NCI-H128 (cell line): ENCODE data around the gene CACNA1D.
"Not testable (repeated sequence)": the region's sequence is repeated elsewhere in the genome, so short reads cannot be mapped to it uniquely, and the experiment has no call there.

ENCODE experiments used
- DNase-seq: peaks from one replicate; lab custom pipeline; 2025; ENCODE audit not compliant: unreplicated experiment; lab: John Stamatoyannopoulos, UW

The CACNA1D gene

DNA sequence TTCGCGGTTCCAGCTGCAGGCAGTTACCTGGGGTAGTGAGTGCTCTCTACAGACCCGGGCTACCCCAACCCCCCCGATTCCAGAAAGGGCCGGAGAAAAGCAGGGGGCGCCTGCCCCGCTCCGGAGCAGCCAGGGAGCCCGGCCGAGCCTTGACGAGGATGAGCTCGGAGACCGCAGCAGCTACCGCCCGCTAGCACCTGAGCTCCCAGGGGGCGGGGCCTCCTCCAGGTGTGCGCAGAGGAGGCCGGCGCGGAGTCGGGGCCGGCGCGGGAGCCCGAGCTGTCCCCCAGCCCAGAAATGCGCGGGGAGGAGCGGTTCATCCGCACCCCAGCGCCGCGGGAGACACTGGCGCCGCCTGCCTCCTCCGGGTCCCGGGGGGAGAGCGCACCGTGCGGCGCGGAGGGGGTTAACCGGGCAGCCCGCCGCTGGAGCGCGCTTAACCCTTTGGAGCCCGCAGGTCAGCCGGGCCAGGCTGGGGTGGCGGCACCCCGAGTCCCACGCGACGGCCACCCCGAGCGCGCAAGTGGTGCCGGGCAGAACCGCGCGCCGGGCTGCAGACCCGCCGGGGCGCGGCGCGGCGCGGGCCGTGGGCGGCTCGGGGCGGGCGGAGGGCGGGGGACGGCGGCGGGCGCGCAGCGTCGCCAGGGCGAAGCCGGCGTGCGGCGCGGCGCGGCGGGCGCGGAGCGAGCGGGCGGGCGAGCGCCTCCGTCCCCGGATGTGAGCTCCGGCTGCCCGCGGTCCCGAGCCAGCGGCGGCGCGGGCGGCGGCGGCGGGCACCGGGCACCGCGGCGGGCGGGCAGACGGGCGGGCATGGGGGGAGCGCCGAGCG, at the start of gene CACNA1D:
Gene CACNA1D, plus strand, starts transcription at position 649 of the 829 bp plus-strand sequence. CDS start 556 bp downstream, outside the sequence.
- no peak for DNase-seq

- DNase-seq: no peak
Observed at GRCh38 chr3:53457068-53457467, 37.3 kb upstream of the CACNA1D start.

GRCh38 chr3:53460326-53460725, 34.1 kb upstream of the CACNA1D start:
- DNase-seq: no peak

DNA sequence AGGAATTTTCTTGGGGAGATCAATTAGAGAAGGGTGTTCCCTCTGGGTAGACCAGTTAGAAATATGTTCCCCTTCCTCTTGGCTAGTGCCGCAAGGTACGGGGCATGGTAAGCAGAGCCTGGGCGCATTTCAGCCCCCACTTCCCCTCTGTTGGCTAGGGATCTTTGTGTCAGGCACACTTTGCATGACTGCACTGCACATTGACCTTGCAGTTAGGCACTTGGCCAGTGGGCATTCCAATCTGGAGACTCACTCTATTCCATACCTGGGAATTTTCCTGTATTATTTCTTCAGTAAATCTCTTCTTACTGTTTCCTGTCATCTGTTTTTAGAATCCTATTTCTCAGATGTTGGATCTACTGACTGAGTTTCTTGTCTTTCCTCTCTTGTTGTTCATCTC, 30.0 kb upstream of the CACNA1D start:
- no peak for DNase-seq

GRCh38 chr3:53469758-53470157, 24.7 kb upstream of the CACNA1D start:
- not testable (repeated sequence) for DNase-seq

- no peak for DNase-seq
Observed at GRCh38 chr3:53473422-53473821, 21.0 kb upstream of the CACNA1D start.

DNA sequence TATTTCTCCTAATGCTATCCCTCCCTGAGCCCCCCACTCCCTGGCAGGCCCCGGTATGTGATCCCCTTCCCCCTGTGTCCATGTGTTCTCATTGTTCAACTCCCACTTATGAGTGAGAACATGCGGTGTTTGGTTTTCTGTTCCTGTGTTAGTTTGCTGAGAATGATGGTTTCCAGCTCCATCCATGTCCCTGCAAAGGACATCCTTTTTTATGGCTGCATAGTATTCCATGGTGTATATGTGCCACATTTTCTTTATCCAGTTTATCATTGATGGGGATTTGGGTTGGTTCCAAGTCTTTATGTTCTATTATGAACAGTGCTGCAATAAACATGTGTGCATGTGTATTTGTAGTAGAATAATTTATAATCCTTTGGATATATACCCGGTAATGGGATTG, 18.0 kb upstream of the CACNA1D start:
- not testable (repeated sequence) for DNase-seq

DNA sequence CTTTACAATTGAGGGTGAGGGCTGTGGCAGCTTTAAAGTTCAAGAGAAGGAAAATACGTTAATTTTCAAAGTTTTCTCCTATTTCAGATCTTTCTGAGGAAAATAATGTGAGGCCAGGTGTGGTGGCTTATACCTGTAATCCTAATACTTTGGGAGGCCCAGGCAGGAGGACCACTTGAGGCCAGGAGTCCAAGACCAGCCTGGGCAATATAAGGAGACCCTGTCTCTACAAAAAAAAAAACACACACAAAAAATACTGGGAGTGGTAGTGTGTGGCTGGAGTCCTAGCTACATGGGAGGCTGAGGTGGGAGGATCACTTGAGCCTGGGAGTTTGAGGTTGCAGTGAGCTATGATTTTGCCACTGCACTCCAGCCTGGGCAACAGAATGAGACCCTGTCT, 16.7 kb upstream of the CACNA1D start:
- not testable (repeated sequence) for DNase-seq

DNA sequence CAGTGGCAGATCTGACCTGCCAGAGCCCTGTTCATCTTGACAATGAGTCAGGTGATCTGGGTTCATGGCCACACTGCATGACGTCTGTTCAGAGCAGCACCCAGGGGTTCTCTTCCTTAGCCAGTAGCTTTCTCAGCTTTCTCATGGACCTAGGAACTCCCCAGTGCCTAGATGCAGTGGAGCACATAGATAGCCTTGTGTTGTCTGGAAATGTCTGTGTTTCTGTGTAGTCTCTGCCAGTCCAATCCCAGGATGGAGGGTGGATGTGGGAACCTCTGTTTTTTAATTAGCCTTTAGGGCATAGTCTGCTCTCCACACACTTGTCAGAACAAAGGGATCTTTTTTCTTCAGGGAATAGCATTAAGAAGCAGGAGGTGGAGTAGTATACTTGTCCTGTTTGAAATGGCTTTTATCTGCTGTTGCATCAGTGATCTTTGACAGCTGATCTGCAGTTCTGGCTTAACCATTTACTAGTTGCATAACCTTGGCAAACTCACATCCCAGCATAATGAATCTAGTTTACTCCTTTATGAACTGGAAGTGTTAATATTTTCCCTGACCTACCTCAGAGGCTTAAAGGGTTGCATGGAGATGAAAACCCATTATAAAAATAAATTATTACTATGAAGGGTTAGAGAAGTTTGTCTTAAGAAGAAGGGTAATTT, 16.1 kb upstream of the CACNA1D start:
- DNase-seq: no peak

DNA sequence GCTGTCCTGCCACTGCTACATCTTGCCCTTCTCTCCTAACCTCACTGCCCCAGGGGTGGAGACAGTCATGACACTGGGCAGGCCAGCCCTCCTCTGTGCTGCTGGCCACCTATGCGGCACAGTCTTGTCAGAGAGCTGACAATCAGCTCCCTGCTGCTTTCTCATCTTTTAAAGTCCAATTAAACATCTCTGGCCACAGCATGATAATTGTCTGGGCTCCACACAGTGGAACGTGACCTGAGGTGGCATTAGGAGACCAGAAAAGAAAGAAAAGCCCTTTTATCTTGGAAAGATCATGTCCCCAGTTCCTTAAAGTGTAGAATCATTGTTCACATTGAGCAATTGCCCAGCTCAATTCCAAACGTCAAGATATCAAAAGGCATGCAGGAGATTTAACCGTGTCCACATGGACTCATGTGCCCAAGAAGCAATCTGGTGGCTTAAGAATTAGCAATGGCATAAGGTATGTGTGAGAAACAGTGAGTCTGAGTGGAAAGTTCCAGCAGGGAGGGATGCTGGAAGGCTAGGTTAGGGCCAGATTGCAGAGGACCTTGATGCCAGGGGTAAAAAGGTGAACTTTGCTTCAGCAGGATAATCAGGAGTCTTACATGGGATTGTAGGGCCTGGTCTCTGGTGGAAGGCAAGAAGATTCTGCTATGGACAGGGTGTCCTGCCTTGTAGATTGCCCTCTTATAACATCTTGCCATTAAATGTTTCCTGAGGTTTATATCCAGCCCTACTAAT, 15.3 kb upstream of the CACNA1D start:
- no peak for DNase-seq

DNA sequence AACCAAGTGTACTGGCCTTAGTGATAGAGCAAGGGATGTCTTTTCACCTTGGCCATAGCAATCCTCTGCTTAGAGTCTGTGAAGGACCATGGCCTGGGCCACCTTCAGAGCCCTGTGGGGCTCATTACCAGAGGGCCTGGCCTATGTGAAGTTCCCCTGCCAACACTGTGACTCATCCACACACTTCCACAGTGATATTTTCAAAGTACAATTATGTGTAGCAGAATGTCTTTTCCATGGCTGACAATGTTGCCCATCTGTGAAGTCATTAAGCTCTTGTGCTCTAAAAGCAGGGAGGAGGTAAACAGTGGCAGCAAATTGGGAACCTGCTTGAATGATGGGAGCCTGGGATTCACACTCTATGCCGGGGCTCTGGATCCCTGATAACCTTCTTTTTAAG, 12.2 kb upstream of the CACNA1D start:
- no peak for DNase-seq

DNA sequence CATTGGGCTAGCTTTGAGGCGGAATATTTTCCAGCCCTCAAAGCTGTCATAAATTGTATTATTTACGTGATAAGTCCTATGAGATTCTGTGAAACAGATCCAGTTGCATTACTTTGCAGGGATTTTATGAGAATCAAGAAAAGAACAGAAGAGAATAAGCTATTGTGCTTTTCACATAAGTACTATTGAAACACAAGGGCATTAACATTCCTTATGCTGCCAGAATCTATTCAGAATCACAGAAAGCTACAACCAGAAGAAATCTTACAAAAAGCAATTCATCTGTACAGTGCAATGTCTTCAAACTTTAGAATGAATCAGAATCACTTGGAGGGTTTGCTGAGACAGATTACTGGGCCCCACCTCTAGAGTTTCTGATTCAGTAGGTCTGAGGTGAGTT, 10.6 kb upstream of the CACNA1D start:
- no peak for DNase-seq

- DNase-seq: no peak
Observed at GRCh38 chr3:53484984-53485383, 9.4 kb upstream of the CACNA1D start.

GRCh38 chr3:53485675-53486403, 8.6 kb upstream of the CACNA1D start:
- DNase-seq: no peak

GRCh38 chr3:53486961-53487654, 7.3 kb upstream of the CACNA1D start:
- no peak for DNase-seq

DNA sequence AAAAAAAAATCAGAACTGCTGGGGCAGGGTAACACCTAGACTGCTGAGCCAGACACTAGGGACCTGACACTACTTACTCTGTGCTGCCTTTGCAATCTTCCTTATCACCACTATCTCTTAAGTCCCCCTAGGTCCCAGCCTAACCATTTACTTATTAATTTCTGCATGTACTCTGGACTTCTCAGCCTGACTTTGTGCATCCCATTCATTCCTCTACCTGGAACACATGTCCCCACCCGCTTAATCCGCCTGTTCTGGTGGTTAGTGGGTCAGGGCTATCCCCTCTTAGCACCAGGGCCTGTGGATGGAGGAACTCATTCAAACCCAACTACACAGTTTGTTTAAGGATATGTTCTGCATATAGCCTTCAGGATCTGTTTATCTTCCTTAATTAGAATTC, 5.0 kb upstream of the CACNA1D start:
- no peak for DNase-seq

DNA sequence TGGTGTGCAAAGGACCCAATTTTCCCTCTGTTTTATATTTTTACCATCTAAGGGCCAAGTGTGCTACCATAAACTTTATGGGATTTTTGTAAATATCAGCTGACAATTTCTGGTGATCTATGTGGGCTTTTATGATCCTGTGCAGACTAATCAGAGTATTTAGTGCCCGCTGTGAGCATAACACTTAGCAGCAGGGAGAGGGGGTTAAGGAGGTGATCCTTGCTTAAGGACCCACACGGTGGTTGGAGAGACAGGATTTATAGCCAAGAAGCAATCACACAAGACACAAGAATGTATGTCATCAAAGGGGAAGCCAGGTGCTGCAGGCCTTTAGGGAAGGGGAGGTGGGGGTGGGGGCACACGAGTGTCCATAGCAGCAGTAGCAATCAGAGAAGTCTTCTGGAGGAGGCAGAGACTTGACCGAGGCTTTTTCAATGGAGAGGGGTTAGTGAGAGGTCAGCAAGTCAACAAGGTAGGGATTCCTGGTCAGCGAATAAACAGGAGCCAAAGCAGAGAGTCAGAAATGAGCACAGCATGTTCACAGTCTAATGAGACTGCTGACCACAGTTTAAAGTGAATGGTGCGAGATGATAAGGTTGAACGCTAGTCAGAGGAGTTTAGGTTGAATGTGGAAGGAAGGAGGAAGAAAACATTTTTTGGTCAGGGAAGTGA, 4.5 kb upstream of the CACNA1D start:
- no peak for DNase-seq

DNA sequence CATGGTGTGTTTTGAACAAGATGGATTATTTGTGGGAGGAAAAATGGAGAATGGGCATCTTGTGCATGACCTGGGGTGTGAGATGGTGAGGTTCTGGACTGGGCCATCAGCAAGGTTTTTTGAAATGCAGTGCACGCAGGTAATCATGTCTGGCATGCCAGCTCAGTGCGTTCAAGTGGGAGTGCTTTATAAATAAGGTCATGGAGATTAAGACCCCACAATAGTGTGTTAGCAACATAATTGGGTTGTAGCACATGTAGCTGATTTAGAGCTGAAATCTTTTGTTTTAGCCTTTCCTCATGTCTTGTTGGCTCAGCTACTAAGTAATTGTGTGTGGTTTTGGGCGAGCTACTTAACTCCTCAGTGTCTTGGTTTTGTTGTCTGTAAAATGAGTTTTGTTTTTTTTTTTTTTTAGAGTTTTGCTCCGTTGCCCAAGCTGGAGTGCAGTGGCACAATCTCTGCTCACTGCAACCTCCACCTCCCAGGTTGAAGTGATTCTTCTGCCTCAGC, 3.9 kb upstream of the CACNA1D start:
- no peak for DNase-seq

DNA sequence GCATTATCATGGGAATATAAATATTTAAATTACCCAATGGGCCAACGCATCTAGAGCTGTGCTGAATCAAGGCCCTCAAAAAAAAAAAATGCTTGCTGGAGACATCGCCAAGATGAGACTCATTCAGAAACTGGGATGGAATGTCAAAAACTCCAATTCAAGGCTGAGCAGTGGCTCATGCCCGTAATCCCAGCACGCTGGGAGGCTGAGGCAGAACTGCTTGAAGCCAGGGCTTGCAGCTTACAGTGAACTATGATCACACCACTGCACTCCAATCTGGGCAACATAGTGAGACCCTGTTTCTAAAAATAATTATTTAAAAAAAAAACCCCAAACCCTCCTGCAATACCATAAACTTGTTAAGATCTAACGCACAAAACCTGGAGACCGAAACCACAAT, 3.1 kb upstream of the CACNA1D start:
- DNase-seq: no peak

DNA sequence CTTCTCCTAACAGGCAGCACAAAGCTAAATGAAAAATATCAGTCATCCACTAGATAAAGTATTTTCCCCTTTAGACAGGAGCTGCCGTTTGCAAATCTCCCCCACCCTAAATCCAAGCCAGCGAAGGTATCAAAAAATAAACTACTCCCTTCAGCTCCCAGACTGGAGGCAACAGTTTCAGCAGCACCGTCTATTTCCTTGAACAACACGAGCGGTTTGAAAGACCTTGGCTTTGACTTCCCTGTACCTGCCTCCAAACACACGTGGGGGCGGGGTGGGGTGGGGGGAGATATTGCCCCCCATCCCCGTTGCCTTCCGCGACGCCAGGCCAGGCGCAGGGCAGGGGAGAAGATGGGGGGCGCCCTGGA, 832 bp upstream of the CACNA1D start:
- DNase-seq: no peak
